H1 (cell line): ENCODE data around the gene PARD3. TPM values are rescaled to one million over a fixed set of nuclear protein-coding genes. Genes with fewer than 3 reads are reported as not detected.

ENCODE experiments used
- CTCF ChIA-PET: fragments of 300-600 bp; sonication (Branson Sonifier 250); formaldehyde crosslinking; loops from one replicate; lab custom pipeline; 2021; ENCODE audit not compliant: partially characterized antibody; lab: Charles Lee
- POLR2A ChIA-PET: fragments of 300-600 bp; sonication (Branson Sonifier 250); formaldehyde crosslinking; loops from one replicate; lab custom pipeline; 2021; ENCODE audit warnings: inconsistent platforms; ENCODE audit not compliant: partially characterized antibody; lab: Charles Lee
- DNase-seq, 2 experiments: peaks; one replicate each; pipeline versions ENCODE4 v3.0.0 to v3.0.0-alpha.2; 2010 to 2022; ENCODE audit warnings: low spot score in 2 of 2, low read depth in 1 of 2, mixed read lengths in 1 of 2
- FAIRE-seq: peaks from 2 replicates; lab custom pipeline; 2011; peaks lifted over from hg19 to GRCh38; lab: Jason Lieb, UNC
- H2AFZ ChIP-seq: 2 replicates; pipeline ENCODE4 v1.8.1; 2012; ENCODE audit warnings: low read length, inconsistent platforms
- H2AK5ac ChIP-seq: 2 replicates; pipeline ENCODE4 v1.6.1; 2013; ENCODE audit warnings: low read depth, low read length
- H2BK120ac ChIP-seq: replicated peaks from 2 replicates; pipeline ENCODE3; 2013; ENCODE audit warnings: low read depth, low read length, inconsistent platforms
- H2BK12ac ChIP-seq: 2 replicates; pipeline ENCODE4 v1.6.1; 2013; ENCODE audit warnings: low read depth, low read length
- H2BK15ac ChIP-seq: 2 replicates; pipeline ENCODE4 v1.6.1; 2013; ENCODE audit warnings: low read length
- H2BK20ac ChIP-seq: 2 replicates; pipeline ENCODE4 v1.6.1; 2013; ENCODE audit warnings: low read length
- H2BK5ac ChIP-seq: 2 replicates; pipeline ENCODE4 v1.6.1; 2013; ENCODE audit warnings: low read depth, low read length
- H3K14ac ChIP-seq: 2 replicates; pipeline ENCODE4 v1.6.1; 2013; ENCODE audit warnings: inconsistent platforms; ENCODE audit not compliant: insufficient read length
- H3K18ac ChIP-seq: 2 replicates; pipeline ENCODE4 v1.6.1; 2013; ENCODE audit warnings: low read length; ENCODE audit errors: extremely low read depth
- H3K23ac ChIP-seq: 2 replicates; pipeline ENCODE4 v1.6.1; 2013; ENCODE audit warnings: inconsistent platforms; ENCODE audit not compliant: insufficient read length
- H3K23me2 ChIP-seq: 2 replicates; pipeline ENCODE4 v1.6.1; 2013; ENCODE audit warnings: low read depth, low read length
- H3K27ac ChIP-seq: 2 replicates; pipeline ENCODE4 v1.6.1; 2011; ENCODE audit warnings: low read depth, low read length, inconsistent platforms
- H3K27me3 ChIP-seq, 4 experiments: replicated peaks in 1 of 4; 1 replicate in 1 of 4; 2 replicates in 3 of 4; pipeline versions ENCODE4 v1.6.1 to v1.8.1; 2011 to 2013; ENCODE audit warnings: low read length in 3 of 4, mild to moderate bottlenecking in 3 of 4, inconsistent platforms in 2 of 4, mixed read lengths in 2 of 4, moderate library complexity in 1 of 4; ENCODE audit not compliant: control insufficient read depth in 3 of 4, insufficient read depth in 3 of 4; ENCODE audit errors: extremely low read depth in 1 of 4
- H3K36me3 ChIP-seq, 4 experiments: 2 replicates each; pipeline versions ENCODE4 v1.6.1 to v1.8.1; 2011 to 2013; ENCODE audit warnings: mild to moderate bottlenecking in 4 of 4, low read length in 3 of 4, moderate library complexity in 2 of 4, control low read depth in 1 of 4, inconsistent platforms in 1 of 4; ENCODE audit not compliant: insufficient read depth in 4 of 4, control insufficient read depth in 2 of 4
- H3K4ac ChIP-seq: replicated peaks from 2 replicates; pipeline ENCODE3; 2013; ENCODE audit warnings: low read length, low read depth, mixed read lengths, inconsistent platforms; ENCODE audit not compliant: insufficient read length
- H3K4me1 ChIP-seq, 4 experiments: replicated peaks in 1 of 4; 1 replicate in 1 of 4; 2 replicates in 3 of 4; pipeline versions ENCODE4 v1.6.1 to v1.8.1; 2011 to 2013; ENCODE audit warnings: low read length in 3 of 4, inconsistent platforms in 2 of 4, mixed read lengths in 1 of 4; ENCODE audit not compliant: insufficient read depth in 4 of 4, control insufficient read depth in 3 of 4
- H3K4me2 ChIP-seq, 2 experiments: 2 replicates each; pipeline versions ENCODE4 v1.6.1 to v1.8.1; 2011 to 2013; ENCODE audit warnings: low read depth in 2 of 2, low read length in 2 of 2, control low read depth in 1 of 2, inconsistent platforms in 1 of 2, mild to moderate bottlenecking in 1 of 2; ENCODE audit not compliant: insufficient read depth in 1 of 2
- H3K4me3 ChIP-seq, 4 experiments: fragments of 200-600, 300-600 bp in 1 of 4; sonication (generic), shearing (Covaris generic), sonication (Bioruptor Twin) in 1 of 4; 2 replicates each; pipeline versions ENCODE4 v1.5.1 to v1.8.1; 2011 to 2016; ENCODE audit warnings: low read length in 4 of 4, low read depth in 3 of 4, control low read depth in 2 of 4, inconsistent platforms in 2 of 4, mild to moderate bottlenecking in 2 of 4, mixed read lengths in 1 of 4, moderate library complexity in 1 of 4; ENCODE audit not compliant: insufficient read depth in 2 of 4; ENCODE audit errors: extremely low read depth in 1 of 4
- H3K56ac ChIP-seq: replicated peaks from 2 replicates; pipeline ENCODE3; 2013; ENCODE audit warnings: low read depth, mild to moderate bottlenecking, mixed read lengths, low read length, inconsistent platforms; ENCODE audit not compliant: insufficient read length
- H3K79me1 ChIP-seq: 2 replicates; pipeline ENCODE4 v1.6.1; 2013; ENCODE audit warnings: low read depth, low read length, control low read depth
- H3K79me2 ChIP-seq, 2 experiments: 2 replicates each; pipeline versions ENCODE4 v1.6.1 to v1.8.1; 2012 to 2013; ENCODE audit warnings: low read length in 2 of 2, mild to moderate bottlenecking in 2 of 2, inconsistent platforms in 1 of 2; ENCODE audit not compliant: insufficient read depth in 2 of 2, control insufficient read depth in 1 of 2
- H3K9ac ChIP-seq, 4 experiments: replicated peaks in 1 of 4; 1 replicate in 1 of 4; 2 replicates in 3 of 4; pipeline versions ENCODE4 v1.6.1 to v1.8.1; 2011 to 2013; ENCODE audit warnings: low read depth in 3 of 4, low read length in 3 of 4, control low read depth in 2 of 4, mild to moderate bottlenecking in 2 of 4, moderate library complexity in 2 of 4, inconsistent platforms in 1 of 4; ENCODE audit errors: extremely low read depth in 1 of 4
- H3K9me3 ChIP-seq, 2 experiments: 2 replicates each; pipeline versions ENCODE4 v1.6.1 to v1.8.1; 2012 to 2013; ENCODE audit warnings: mild to moderate bottlenecking in 2 of 2, moderate library complexity in 2 of 2, control low read depth in 1 of 2, inconsistent platforms in 1 of 2, low read depth in 1 of 2, low read length in 1 of 2, mixed read lengths in 1 of 2; ENCODE audit not compliant: insufficient read depth in 2 of 2
- H4K20me1 ChIP-seq, 2 experiments: replicated peaks in 1 of 2; 2 replicates each; pipeline versions ENCODE3 to v1.8.1; 2011 to 2013; ENCODE audit warnings: inconsistent platforms in 2 of 2, low read length in 2 of 2, mild to moderate bottlenecking in 1 of 2; ENCODE audit not compliant: insufficient read depth in 2 of 2, control insufficient read depth in 1 of 2
- H4K5ac ChIP-seq: 2 replicates; pipeline ENCODE4 v1.6.1; 2013; ENCODE audit warnings: low read length, low read depth, mixed read lengths, inconsistent platforms; ENCODE audit not compliant: insufficient read length
- H4K8ac ChIP-seq: 2 replicates; pipeline ENCODE4 v1.8.0; 2013; ENCODE audit warnings: mild to moderate bottlenecking, moderate library complexity, low read length, inconsistent platforms; ENCODE audit not compliant: insufficient read depth; ENCODE audit errors: extremely low read depth
- H4K91ac ChIP-seq: replicated peaks from 2 replicates; pipeline ENCODE3; 2013; ENCODE audit warnings: low read length, mixed read lengths, inconsistent platforms; ENCODE audit not compliant: insufficient read length
- ASH2L ChIP-seq: fragments of 200-600, 300-600 bp; sonication (generic); IDR thresholded peaks from one replicate; pipeline ENCODE4 v1.7.1; 2017; ENCODE audit warnings: low read length
- BACH1 ChIP-seq: IDR thresholded peaks from 2 replicates; pipeline ENCODE4 v1.6.1; 2012; ENCODE audit warnings: low read length, improper control_type of control experiment
- GABPA ChIP-seq: IDR thresholded peaks from 2 replicates; pipeline ENCODE4 v1.6.1; 2011; ENCODE audit warnings: mild to moderate bottlenecking, low read length, moderate library complexity, borderline replicate concordance; ENCODE audit not compliant: insufficient read depth
- KDM1A ChIP-seq: fragments of 200-600, 300-600 bp; sonication (generic); IDR thresholded peaks from 2 replicates; pipeline ENCODE4 v1.7.1; 2016; ENCODE audit warnings: mild to moderate bottlenecking, low read length, borderline replicate concordance
- NANOG ChIP-seq: IDR thresholded peaks from 2 replicates; pipeline ENCODE4 v1.6.1; 2011; ENCODE audit warnings: low read length, low read depth, mild to moderate bottlenecking, inconsistent platforms; ENCODE audit not compliant: insufficient read depth, poor library complexity, severe bottlenecking
- SIX5 ChIP-seq: IDR thresholded peaks from 2 replicates; pipeline ENCODE4 v1.6.1; 2011; ENCODE audit warnings: mild to moderate bottlenecking, low read depth, low read length
- SRF ChIP-seq: IDR thresholded peaks from 2 replicates; pipeline ENCODE4 v1.6.1; 2011; ENCODE audit warnings: mild to moderate bottlenecking, low read depth, low read length, moderate library complexity
- TAF1 ChIP-seq: IDR thresholded peaks from 2 replicates; pipeline ENCODE4 v1.6.1; 2011; ENCODE audit warnings: mild to moderate bottlenecking, low read depth, low read length
- TAF7 ChIP-seq: optimal IDR thresholded peaks from 2 replicates; pipeline ENCODE3; 2011; ENCODE audit warnings: low read depth, mild to moderate bottlenecking, inconsistent platforms, low read length, moderate library complexity, borderline replicate concordance
- WGBS, 2 experiments: shearing (Covaris generic) in 1 of 2; methylation state at CpG; one replicate each; pipeline versions ENCODE4 v1.1.6 to v1.1.7; 2013 to 2015; ENCODE audit warnings: low lambda C conversion rate in 2 of 2, mixed read lengths in 2 of 2, inconsistent platforms in 1 of 2, low coverage in 1 of 2, missing lambda C conversion rate in 1 of 2; ENCODE audit not compliant: insufficient replicate concordance in 2 of 2, insufficient coverage in 1 of 2, insufficient read length in 1 of 2; ENCODE audit errors: extremely low coverage in 1 of 2, missing lambda C conversion rate in 1 of 2; 5-methylcytosine and 5-hydroxymethylcytosine counted together
- polyA plus RNA-seq, 7 experiments: library from polyadenylated mRNA; depleted of rRNA in 3 of 7; stranded (reverse) in 5 of 7; unstranded in 2 of 7; fragments of >200 nt in 5 of 7; fragments of 200-250 nt in 2 of 7; gene quantifications; 1 replicate in 5 of 7; 2 replicates in 1 of 7; 4 replicates in 1 of 7; pipeline versions ENCODE4 v1.2.1 to v1.2.3, GENCODE V29; 2011 to 2013; ENCODE audit warnings: missing spikeins in 2 of 7, mixed read lengths in 2 of 7
- total RNA-seq: library from RNA; stranded (reverse); fragmentation: NEBNext Ultra II Directional; extraction: Animal tissue kit (Norgen Biotek cat#: 25700); gene quantifications from 2 replicates; pipeline ENCODE4 v1.2.1, GENCODE V29; 2021
- TF ChIP-seq, protein P1 (sequence below): IDR thresholded peaks from 2 replicates; pipeline ENCODE4 v1.6.1; 2012; ENCODE audit warnings: inconsistent platforms
- TF ChIP-seq, protein P2 (sequence below), 3 experiments: IDR thresholded peaks; 1 replicate in 2 of 3; 2 replicates in 1 of 3; pipeline versions ENCODE4 v1.5.1 to v1.6.1; 2011; ENCODE audit warnings: low read length in 3 of 3, mild to moderate bottlenecking in 3 of 3, inconsistent platforms in 2 of 3, low read depth in 1 of 3, moderate library complexity in 1 of 3; ENCODE audit not compliant: insufficient read depth in 1 of 3; ENCODE audit errors: control extremely low read depth in 1 of 3

The PARD3 gene
- total and polyA plus RNA-seq, 2 of the 8 experiments (the other 6 are each of a cell fraction or from before 2014, with no cell fraction given) = 19.7 to 49.1 TPM

DNA sequence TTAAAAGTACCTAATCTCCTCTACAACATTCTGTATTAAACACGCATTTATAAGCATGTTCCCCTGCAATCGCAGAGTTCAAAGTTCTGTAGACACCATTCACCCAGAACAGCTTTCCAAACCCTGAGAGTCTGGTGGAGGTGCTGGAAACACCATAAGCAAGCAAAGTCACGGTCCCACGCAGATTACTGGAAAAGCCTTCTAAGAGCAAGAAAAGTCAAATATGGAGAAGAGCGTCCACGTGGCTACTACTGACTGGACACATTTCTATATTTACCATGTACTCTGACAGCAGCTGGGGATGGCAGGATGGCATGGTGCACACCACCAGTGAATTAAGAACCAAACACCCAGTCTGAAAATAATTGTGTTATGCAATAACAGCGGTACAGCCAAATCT lies 97.7 kb downstream of the PARD3 start:
- Histone ChIP-seq H3K79me1 (peaks cover 10% of the 10 kb centered on the region), H2BK12ac (no peak overlapping the region), H4K91ac (no peak overlapping the region), H3K9me3 (no peaks in the 10 kb centered on the region), H4K5ac (no peak overlapping the region), H3K27ac (no peak overlapping the region), H3K9ac (no peak overlapping the region), H4K8ac (no peak overlapping the region), H3K4me1 (no peaks in the 10 kb centered on the region), H2BK5ac (no peak overlapping the region), H3K14ac (no peak overlapping the region), H3K4me3 (no peak overlapping the region), H3K56ac (no peak overlapping the region), H3K4ac (no peak overlapping the region), H2BK15ac (no peak overlapping the region), H4K20me1 (peaks cover under 1 to 2% of the 10 kb centered on the region in 2 experiments), H3K27me3 (no peaks in the 10 kb centered on the region), H3K23ac (no peak overlapping the region), H2AFZ (no peak overlapping the region), H3K36me3 (no peaks in the 10 kb centered on the region), H2BK120ac (no peak overlapping the region), H2AK5ac (no peak overlapping the region), H2BK20ac (no peak overlapping the region), H3K18ac (no peak overlapping the region), H3K23me2 (no peaks in the 10 kb centered on the region), H3K4me2 (no peak overlapping the region), H3K79me2 (peaks cover 3 to 77% of the 10 kb centered on the region in 2 experiments; a peak in 2 of 4 replicates)
- DNase-seq (no peak), FAIRE-seq (no peak)
- POLR2A ChIA-PET = no interaction called here
- 94% methylated on average over 7 of the region's 7 CpGs; no CpG with 5 or more reads in 1 of the 2 experiments for WGBS, 2 experiments
- CTCF ChIA-PET = interaction anchor here (1.1 kb wide), 2 partner anchors 38 to 45 kb away, joined by 3 read pairs; no protein-coding TSS in a partner anchor
- TF ChIP-seq NANOG = no peak
- no peak for TF ChIP-seq TAF1
- TF ChIP-seq, protein P1, sequence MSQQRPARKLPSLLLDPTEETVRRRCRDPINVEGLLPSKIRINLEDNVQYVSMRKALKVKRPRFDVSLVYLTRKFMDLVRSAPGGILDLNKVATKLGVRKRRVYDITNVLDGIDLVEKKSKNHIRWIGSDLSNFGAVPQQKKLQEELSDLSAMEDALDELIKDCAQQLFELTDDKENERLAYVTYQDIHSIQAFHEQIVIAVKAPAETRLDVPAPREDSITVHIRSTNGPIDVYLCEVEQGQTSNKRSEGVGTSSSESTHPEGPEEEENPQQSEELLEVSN = no peak
- no peak for TF ChIP-seq KDM1A
- TF ChIP-seq SRF = no peak
- TF ChIP-seq, protein P2, sequence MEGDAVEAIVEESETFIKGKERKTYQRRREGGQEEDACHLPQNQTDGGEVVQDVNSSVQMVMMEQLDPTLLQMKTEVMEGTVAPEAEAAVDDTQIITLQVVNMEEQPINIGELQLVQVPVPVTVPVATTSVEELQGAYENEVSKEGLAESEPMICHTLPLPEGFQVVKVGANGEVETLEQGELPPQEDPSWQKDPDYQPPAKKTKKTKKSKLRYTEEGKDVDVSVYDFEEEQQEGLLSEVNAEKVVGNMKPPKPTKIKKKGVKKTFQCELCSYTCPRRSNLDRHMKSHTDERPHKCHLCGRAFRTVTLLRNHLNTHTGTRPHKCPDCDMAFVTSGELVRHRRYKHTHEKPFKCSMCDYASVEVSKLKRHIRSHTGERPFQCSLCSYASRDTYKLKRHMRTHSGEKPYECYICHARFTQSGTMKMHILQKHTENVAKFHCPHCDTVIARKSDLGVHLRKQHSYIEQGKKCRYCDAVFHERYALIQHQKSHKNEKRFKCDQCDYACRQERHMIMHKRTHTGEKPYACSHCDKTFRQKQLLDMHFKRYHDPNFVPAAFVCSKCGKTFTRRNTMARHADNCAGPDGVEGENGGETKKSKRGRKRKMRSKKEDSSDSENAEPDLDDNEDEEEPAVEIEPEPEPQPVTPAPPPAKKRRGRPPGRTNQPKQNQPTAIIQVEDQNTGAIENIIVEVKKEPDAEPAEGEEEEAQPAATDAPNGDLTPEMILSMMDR (IDR thresholded peaks at IDR 0.05; ENCODE audit: control extremely low read depth in 1 of 3, insufficient read depth in 1 of 3, low read depth in 1 of 3, low read length in 3 of 3) = no peak
- no peak for TF ChIP-seq ASH2L
- TF ChIP-seq TAF7 = no peak
- TF ChIP-seq SIX5 = no peak
- no peak for TF ChIP-seq BACH1
- TF ChIP-seq GABPA = no peak
